GM21447 (cell line): Measurements from ENCODE around the gene NUP210L.
"Not testable (repeated sequence)": the region's sequence is repeated elsewhere in the genome, so short reads cannot be mapped to it uniquely, and the experiment has no call there.

Experiments used
- ATAC-seq: cut with Tn5 transposase; IDR thresholded peaks from one replicate; pipeline ENCODE4 v1.9.1; 2021; ENCODE audit not compliant: unreplicated experiment

Gene NUP210L

GRCh38 chr1:154100141-154100540 lies 54.7 kb downstream of the NUP210L start:
- not testable (repeated sequence) for ATAC-seq

- ATAC-seq: no peak
These were observed 57.0 kb downstream of the NUP210L start for GRCh38 chr1:154097873-154098272.

GRCh38 chr1:154095456-154096060 lies 59.3 kb downstream of the NUP210L start:
- no peak for ATAC-seq

GRCh38 chr1:154094411-154094810 lies 60.5 kb downstream of the NUP210L start:
- ATAC-seq: no peak

- ATAC-seq: no peak
These were observed 61.2 kb downstream of the NUP210L start for GRCh38 chr1:154093699-154094098.

- ATAC-seq: no peak
These were observed 63.2 kb downstream of the NUP210L start for GRCh38 chr1:154091706-154092105.

GRCh38 chr1:154087574-154087973 lies 67.3 kb downstream of the NUP210L start:
- no peak for ATAC-seq

- not testable (repeated sequence) for ATAC-seq
These were observed 71.8 kb downstream of the NUP210L start for GRCh38 chr1:154083057-154083456.

- ATAC-seq: no peak
These were observed 73.3 kb downstream of the NUP210L start for GRCh38 chr1:154081386-154082126.

- ATAC-seq: no peak
These were observed 78.5 kb downstream of the NUP210L start for GRCh38 chr1:154076413-154076812.

- ATAC-seq: no peak
These were observed 79.1 kb downstream of the NUP210L start for GRCh38 chr1:154075746-154076145.

GRCh38 chr1:154062309-154062708 lies 92.6 kb downstream of the NUP210L start:
- ATAC-seq: no peak

- ATAC-seq: not testable (repeated sequence)
These were observed 107.4 kb downstream of the NUP210L start for GRCh38 chr1:154047436-154047835.

GRCh38 chr1:154033697-154034096 lies 121.2 kb downstream of the NUP210L start:
- ATAC-seq: not testable (repeated sequence)

- ATAC-seq: no peak
These were observed 134.9 kb downstream of the NUP210L start for GRCh38 chr1:154019940-154020339.

- ATAC-seq: no peak
These were observed 135.6 kb downstream of the NUP210L start for GRCh38 chr1:154019269-154019668.

GRCh38 chr1:154014154-154014907 lies 140.5 kb downstream of the NUP210L start:
- no peak for ATAC-seq

- ATAC-seq: not testable (repeated sequence)
These were observed 142.3 kb downstream of the NUP210L start for GRCh38 chr1:154012543-154012942.

GRCh38 chr1:154012129-154012528 lies 142.7 kb downstream of the NUP210L start:
- no peak for ATAC-seq

GRCh38 chr1:154006136-154006535 lies 148.7 kb downstream of the NUP210L start:
- no peak for ATAC-seq

GRCh38 chr1:154000420-154000819 lies 154.5 kb downstream of the NUP210L start:
- no peak for ATAC-seq

- ATAC-seq: not testable (repeated sequence)
These were observed 158.0 kb downstream of the NUP210L start for GRCh38 chr1:153996882-153997281.
